ENCODE measurements around the gene U2SURP.

- no peak for TF ChIP-seq EZH2 (IDR thresholded peaks at IDR 0.05; ENCODE audit: borderline replicate concordance, low read length)
- TF ChIP-seq, protein P1, sequence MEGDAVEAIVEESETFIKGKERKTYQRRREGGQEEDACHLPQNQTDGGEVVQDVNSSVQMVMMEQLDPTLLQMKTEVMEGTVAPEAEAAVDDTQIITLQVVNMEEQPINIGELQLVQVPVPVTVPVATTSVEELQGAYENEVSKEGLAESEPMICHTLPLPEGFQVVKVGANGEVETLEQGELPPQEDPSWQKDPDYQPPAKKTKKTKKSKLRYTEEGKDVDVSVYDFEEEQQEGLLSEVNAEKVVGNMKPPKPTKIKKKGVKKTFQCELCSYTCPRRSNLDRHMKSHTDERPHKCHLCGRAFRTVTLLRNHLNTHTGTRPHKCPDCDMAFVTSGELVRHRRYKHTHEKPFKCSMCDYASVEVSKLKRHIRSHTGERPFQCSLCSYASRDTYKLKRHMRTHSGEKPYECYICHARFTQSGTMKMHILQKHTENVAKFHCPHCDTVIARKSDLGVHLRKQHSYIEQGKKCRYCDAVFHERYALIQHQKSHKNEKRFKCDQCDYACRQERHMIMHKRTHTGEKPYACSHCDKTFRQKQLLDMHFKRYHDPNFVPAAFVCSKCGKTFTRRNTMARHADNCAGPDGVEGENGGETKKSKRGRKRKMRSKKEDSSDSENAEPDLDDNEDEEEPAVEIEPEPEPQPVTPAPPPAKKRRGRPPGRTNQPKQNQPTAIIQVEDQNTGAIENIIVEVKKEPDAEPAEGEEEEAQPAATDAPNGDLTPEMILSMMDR (conservative IDR thresholded peaks at IDR 0.05 in 1 of 2, IDR thresholded peaks at IDR 0.05 in 1 of 2; ENCODE audit: extremely low read depth in 1 of 2, insufficient read depth in 1 of 2, low read depth in 1 of 2, low read length in 2 of 2), result peak; percentile 55 to 63
Measured at GRCh38 chr3:142987080-142987700, 14.2 kb upstream of the U2SURP start.
